GM19324 (cell line): ENCODE measurements around the gene ONECUT3.

Experiments used
- ATAC-seq: cut with Tn5 transposase; IDR thresholded peaks from one replicate; pipeline ENCODE4 v1.9.1; 2021; ENCODE audit warnings: mild to moderate bottlenecking, moderate library complexity; ENCODE audit not compliant: unreplicated experiment, low FRiP score

The ONECUT3 gene

GRCh38 chr19:1739960-1740629 lies 13.2 kb upstream of the ONECUT3 start:
- no peak for ATAC-seq

- no peak for ATAC-seq
Measured at GRCh38 chr19:1742989-1743696, 10.2 kb upstream of the ONECUT3 start.

GRCh38 chr19:1744133-1744665 lies 9.1 kb upstream of the ONECUT3 start:
- ATAC-seq, result no peak

GRCh38 chr19:1744822-1745563 lies 8.3 kb upstream of the ONECUT3 start:
- ATAC-seq, result no peak

GRCh38 chr19:1745589-1746031 lies 7.7 kb upstream of the ONECUT3 start:
- ATAC-seq, result no peak

GRCh38 chr19:1746401-1747284 lies 6.7 kb upstream of the ONECUT3 start:
- no peak for ATAC-seq

- ATAC-seq, result no peak
Measured at GRCh38 chr19:1747285-1748114, 5.8 kb upstream of the ONECUT3 start.

- no peak for ATAC-seq
Measured at GRCh38 chr19:1748115-1748872, 5.0 kb upstream of the ONECUT3 start.

- ATAC-seq, result no peak
Measured at GRCh38 chr19:1748873-1749341, 4.4 kb upstream of the ONECUT3 start.

- no peak for ATAC-seq
Measured at GRCh38 chr19:1749373-1750342, 3.6 kb upstream of the ONECUT3 start.

- ATAC-seq, result no peak
Measured at GRCh38 chr19:1750343-1751021, 2.8 kb upstream of the ONECUT3 start.

- no peak for ATAC-seq
Measured at GRCh38 chr19:1751367-1752008, 1.8 kb upstream of the ONECUT3 start.

GRCh38 chr19:1752009-1752756 lies 1.1 kb upstream of the ONECUT3 start:
- no peak for ATAC-seq

- ATAC-seq, result no peak
Measured at GRCh38 chr19:1754018-1754635, 821 bp downstream of the ONECUT3 start.
